ENCODE results near the gene GALNTL6.

DNA sequence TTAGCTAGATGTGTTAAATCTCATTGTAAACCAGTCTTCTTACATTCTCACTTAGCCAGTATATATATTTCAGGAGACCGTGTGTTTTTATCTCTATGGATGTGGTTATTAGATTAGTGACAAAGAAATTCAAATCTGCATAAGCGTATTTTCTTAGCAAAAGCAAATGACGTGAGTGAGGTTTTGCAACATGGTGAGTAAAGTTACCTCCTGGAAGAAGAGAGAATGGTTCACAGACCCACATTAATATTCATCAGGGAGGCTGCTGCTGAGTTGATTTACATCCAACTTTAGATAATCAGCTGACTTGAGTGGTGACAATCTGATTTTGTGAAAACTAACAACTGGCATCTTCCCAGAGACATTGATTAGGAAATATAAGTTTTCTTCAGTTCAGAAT, 765.5 kb downstream of the GALNTL6 start:
- no peak for TF ChIP-seq EZH2 (IDR thresholded peaks at IDR 0.05; ENCODE audit: insufficient read depth, low read length)
- TF ChIP-seq, protein P1, sequence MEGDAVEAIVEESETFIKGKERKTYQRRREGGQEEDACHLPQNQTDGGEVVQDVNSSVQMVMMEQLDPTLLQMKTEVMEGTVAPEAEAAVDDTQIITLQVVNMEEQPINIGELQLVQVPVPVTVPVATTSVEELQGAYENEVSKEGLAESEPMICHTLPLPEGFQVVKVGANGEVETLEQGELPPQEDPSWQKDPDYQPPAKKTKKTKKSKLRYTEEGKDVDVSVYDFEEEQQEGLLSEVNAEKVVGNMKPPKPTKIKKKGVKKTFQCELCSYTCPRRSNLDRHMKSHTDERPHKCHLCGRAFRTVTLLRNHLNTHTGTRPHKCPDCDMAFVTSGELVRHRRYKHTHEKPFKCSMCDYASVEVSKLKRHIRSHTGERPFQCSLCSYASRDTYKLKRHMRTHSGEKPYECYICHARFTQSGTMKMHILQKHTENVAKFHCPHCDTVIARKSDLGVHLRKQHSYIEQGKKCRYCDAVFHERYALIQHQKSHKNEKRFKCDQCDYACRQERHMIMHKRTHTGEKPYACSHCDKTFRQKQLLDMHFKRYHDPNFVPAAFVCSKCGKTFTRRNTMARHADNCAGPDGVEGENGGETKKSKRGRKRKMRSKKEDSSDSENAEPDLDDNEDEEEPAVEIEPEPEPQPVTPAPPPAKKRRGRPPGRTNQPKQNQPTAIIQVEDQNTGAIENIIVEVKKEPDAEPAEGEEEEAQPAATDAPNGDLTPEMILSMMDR (IDR thresholded peaks at IDR 0.05; ENCODE audit: insufficient read depth, low read depth, low read length) = no peak
